ENCODE data around the gene COL4A2.

Gene COL4A2

DNA sequence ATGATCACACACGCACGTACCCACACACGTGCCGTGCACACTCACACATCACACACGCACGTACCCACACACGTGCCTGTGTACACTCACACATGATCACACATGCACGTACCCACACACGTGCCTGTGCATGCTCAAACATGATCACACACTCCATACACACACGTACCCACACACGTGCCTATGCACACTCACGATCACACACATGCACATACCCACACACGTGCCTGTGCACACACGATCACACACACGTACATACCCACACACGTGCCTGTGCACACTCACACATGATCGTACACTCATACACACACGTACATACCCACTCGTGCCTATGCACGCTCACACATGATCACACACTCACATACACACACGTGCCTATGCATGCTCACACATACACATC is 167.6 kb downstream of the COL4A2 start:
- no peaks in the 10 kb centered on the region for H3K27me3 ChIP-seq (ENCODE audit: insufficient read depth, low read length, poor library complexity, severe bottlenecking)
- no peaks in the 10 kb centered on the region for H3K9me3 ChIP-seq (ENCODE audit: insufficient read depth, low read depth, low read length)
- H3K4me1 ChIP-seq (ENCODE audit: insufficient read depth, low read length, poor library complexity, severe bottlenecking), result peaks cover 7% of the 10 kb centered on the region
- no peaks in the 10 kb centered on the region for H3K79me2 ChIP-seq (ENCODE audit: insufficient read depth, low read length)
- no peak overlapping the region for H2AFZ ChIP-seq (ENCODE audit: low read length)
- H3K9ac ChIP-seq (ENCODE audit: low read depth, low read length, poor library complexity, severe bottlenecking), result no peak overlapping the region
- H3F3A ChIP-seq (ENCODE audit: low read depth), result no peaks in the 10 kb centered on the region
- no peak overlapping the region for H3K4me2 ChIP-seq (ENCODE audit: low read depth, low read length, poor library complexity, severe bottlenecking)
- H3K36me3 ChIP-seq (ENCODE audit: insufficient read depth, low read length), result no peaks in the 10 kb centered on the region
- no peaks in the 10 kb centered on the region for H4K20me1 ChIP-seq (ENCODE audit: insufficient read depth, low read length, poor library complexity, severe bottlenecking)
- no peak overlapping the region for H3K4me3 ChIP-seq (ENCODE audit: low read length, poor library complexity, severe bottlenecking)
- no peaks in the 10 kb centered on the region for H3K9me2 ChIP-seq (replicated peaks; ENCODE audit: low read depth, low read length)
- TF ChIP-seq, protein P1, sequence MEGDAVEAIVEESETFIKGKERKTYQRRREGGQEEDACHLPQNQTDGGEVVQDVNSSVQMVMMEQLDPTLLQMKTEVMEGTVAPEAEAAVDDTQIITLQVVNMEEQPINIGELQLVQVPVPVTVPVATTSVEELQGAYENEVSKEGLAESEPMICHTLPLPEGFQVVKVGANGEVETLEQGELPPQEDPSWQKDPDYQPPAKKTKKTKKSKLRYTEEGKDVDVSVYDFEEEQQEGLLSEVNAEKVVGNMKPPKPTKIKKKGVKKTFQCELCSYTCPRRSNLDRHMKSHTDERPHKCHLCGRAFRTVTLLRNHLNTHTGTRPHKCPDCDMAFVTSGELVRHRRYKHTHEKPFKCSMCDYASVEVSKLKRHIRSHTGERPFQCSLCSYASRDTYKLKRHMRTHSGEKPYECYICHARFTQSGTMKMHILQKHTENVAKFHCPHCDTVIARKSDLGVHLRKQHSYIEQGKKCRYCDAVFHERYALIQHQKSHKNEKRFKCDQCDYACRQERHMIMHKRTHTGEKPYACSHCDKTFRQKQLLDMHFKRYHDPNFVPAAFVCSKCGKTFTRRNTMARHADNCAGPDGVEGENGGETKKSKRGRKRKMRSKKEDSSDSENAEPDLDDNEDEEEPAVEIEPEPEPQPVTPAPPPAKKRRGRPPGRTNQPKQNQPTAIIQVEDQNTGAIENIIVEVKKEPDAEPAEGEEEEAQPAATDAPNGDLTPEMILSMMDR (conservative IDR thresholded peaks at IDR 0.05; ENCODE audit: low read length), result no peak
- no peak for TF ChIP-seq EZH2phosphoT487 (IDR thresholded peaks at IDR 0.05; ENCODE audit: borderline replicate concordance)

DNA sequence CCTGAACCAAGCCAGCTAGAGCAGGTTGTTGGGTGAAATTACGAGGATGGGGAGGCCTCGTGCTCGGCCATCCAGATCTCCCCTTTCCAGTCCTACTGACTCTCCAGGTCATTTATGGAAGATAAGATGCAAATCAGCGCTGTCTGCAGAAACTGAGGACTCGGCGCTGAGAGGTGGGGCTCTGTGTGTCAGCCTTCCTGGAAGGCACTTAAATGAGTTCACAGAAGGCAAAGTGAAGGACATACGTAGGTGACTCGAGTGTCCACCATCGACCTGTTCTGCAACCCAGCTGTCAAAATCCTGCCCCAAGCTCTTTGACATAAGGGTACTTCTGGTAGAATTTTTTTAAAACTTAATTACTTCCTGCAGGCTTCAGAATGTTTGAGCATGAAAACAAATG is 168.0 kb downstream of the COL4A2 start:
- H3K36me3 ChIP-seq (ENCODE audit: insufficient read depth, low read length), result no peaks in the 10 kb centered on the region
- peaks cover 7% of the 10 kb centered on the region for H3K4me1 ChIP-seq (ENCODE audit: insufficient read depth, low read length, poor library complexity, severe bottlenecking)
- TF ChIP-seq EZH2phosphoT487 (IDR thresholded peaks at IDR 0.05; ENCODE audit: borderline replicate concordance), result no peak
- TF ChIP-seq, protein P1 (conservative IDR thresholded peaks at IDR 0.05; ENCODE audit: low read length), result no peak
- no peaks in the 10 kb centered on the region for H3K9me2 ChIP-seq (replicated peaks; ENCODE audit: low read depth, low read length)
- H3K4me2 ChIP-seq (ENCODE audit: low read depth, low read length, poor library complexity, severe bottlenecking), result no peak overlapping the region
- H3K27me3 ChIP-seq (ENCODE audit: insufficient read depth, low read length, poor library complexity, severe bottlenecking), result no peaks in the 10 kb centered on the region
- no peaks in the 10 kb centered on the region for H3K79me2 ChIP-seq (ENCODE audit: insufficient read depth, low read length)
- H4K20me1 ChIP-seq (ENCODE audit: insufficient read depth, low read length, poor library complexity, severe bottlenecking), result no peaks in the 10 kb centered on the region
- H2AFZ ChIP-seq (ENCODE audit: low read length), result no peak overlapping the region
- no peak overlapping the region for H3K9ac ChIP-seq (ENCODE audit: low read depth, low read length, poor library complexity, severe bottlenecking)
- H3K4me3 ChIP-seq (ENCODE audit: low read length, poor library complexity, severe bottlenecking), result no peak overlapping the region
- H3F3A ChIP-seq (ENCODE audit: low read depth), result no peaks in the 10 kb centered on the region
- H3K9me3 ChIP-seq (ENCODE audit: insufficient read depth, low read depth, low read length), result no peaks in the 10 kb centered on the region

DNA sequence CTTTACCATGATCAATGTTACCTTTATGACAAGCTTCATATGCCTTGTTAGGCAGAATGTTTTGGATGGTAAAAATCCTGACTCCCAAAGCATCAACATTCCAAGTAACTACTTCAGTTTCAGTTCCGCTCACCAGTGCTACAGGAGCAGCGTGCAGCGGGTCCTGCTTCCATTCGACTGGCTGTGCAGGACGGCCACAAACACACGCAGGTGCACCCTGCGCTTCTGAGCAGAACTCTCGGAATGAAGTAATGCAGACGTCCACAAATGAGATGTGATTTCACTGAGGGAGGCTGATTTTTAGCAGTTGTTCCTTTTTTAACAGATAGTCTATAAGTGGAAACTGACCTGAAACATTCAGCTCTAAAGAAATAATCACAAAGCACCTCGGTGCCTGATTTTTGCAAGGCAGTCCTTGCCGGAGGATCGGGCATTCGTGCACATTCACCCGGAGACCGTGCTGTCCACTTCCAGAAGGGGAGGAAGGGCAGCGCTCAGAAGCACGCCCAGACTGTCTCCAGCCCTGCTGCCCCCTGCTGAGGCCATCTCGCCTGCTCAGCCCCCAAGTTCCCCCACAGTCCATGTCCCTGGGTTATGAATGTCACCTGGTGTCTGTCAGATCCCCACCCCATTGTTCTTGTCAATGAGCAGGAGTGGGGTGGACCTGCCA is 168.6 kb downstream of the COL4A2 start:
- peaks cover 7% of the 10 kb centered on the region for H3K4me1 ChIP-seq (ENCODE audit: insufficient read depth, low read length, poor library complexity, severe bottlenecking)
- H3K4me3 ChIP-seq (ENCODE audit: low read length, poor library complexity, severe bottlenecking), result no peak overlapping the region
- no peaks in the 10 kb centered on the region for H3K9me2 ChIP-seq (replicated peaks; ENCODE audit: low read depth, low read length)
- H3K9ac ChIP-seq (ENCODE audit: low read depth, low read length, poor library complexity, severe bottlenecking), result no peak overlapping the region
- H3K9me3 ChIP-seq (ENCODE audit: insufficient read depth, low read depth, low read length), result no peaks in the 10 kb centered on the region
- H3K27me3 ChIP-seq (ENCODE audit: insufficient read depth, low read length, poor library complexity, severe bottlenecking), result no peaks in the 10 kb centered on the region
- no peak overlapping the region for H3K4me2 ChIP-seq (ENCODE audit: low read depth, low read length, poor library complexity, severe bottlenecking)
- H2AFZ ChIP-seq (ENCODE audit: low read length), result no peak overlapping the region
- H3K36me3 ChIP-seq (ENCODE audit: insufficient read depth, low read length), result no peaks in the 10 kb centered on the region
- H3F3A ChIP-seq (ENCODE audit: low read depth), result no peaks in the 10 kb centered on the region
- TF ChIP-seq EZH2phosphoT487 (IDR thresholded peaks at IDR 0.05; ENCODE audit: borderline replicate concordance), result no peak
- TF ChIP-seq, protein P1 (conservative IDR thresholded peaks at IDR 0.05; ENCODE audit: low read length), result no peak
- no peaks in the 10 kb centered on the region for H3K79me2 ChIP-seq (ENCODE audit: insufficient read depth, low read length)
- H4K20me1 ChIP-seq (ENCODE audit: insufficient read depth, low read length, poor library complexity, severe bottlenecking), result no peaks in the 10 kb centered on the region
